ENCODE data around the gene NDUFS7.

The NDUFS7 gene

DNA sequence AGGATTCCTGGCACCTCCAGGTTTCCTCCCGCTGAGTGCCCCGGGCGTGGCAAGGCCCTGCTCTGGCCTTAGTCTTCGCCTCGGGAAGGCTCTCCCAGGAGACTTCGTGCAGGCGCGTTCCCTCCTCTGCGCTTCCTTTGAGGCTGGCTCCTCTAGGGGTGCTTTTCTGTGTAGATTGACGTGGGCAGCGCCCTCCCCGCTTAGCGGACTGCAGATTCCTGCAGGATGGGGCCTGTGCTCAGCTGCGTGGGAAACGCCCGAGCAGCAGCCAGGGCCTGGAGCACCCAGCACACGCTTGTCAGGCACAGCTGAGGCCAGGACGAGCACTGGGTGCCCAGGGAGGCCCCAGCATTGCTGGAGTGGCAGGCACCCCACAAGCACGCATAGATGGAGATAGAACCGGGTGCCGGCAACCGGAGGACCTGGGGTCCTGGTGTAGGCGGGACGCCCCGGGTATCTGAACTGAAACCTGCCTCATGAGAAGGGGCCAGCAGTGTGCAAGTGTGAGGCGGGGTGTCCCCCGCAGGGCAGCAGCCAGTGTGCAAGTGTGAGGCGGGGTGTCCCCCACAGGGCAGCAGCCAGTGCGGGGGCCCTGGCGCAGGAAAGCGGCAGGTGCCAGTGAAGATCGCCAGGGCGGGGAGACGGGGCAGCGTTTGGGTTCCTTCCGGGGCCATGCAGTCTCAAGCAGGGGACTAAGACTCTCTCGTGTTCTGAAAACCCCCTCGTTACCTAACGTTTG is 3.4 kb downstream of the NDUFS7 start:
- no peak for DNase-seq

DNA sequence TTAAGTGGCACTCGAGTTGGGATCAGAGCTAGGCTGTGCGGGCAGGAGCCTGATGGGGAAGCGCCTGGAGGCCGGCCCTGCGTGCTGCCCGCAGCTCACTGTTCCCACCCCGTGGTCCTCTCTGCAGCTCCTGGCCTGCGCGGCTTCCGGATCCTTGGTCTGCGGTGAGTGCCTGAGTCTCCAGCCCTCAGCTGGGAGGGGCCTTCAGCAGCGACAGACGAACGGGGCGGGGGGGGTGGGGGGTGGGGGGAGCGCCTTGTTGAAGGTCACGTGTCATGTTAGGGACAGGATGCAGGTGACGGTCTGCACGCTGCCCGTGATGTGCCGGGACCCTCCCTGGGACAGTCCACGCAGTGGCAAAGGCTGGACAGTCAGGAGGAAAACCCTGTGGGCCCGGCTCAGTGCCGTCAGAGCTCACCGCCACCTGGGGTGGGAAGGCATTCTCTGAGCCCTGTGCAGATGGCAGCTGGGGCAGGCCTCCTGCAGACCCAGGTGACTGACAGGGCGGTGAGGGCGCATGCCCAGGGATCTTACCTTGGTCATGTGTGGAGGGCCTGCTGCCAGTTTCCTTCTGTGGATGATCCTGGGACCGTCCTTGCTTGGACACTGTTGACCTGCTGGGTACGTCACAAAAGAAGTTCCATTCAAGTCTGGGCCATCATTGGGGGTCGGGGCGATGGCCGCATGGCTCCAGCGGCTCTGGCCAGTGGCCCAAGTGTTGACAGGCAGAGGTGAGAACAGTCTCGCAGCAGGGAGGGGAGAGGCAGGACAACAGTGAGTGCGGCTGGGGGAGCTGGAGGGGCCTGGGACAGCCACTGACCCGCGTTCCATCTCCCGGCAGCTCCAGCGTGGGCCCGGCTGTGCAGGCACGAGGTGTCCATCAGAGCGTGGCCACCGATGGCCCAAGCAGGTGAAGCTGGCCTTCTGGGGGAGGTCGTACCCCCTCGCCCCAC is 4.3 kb downstream of the NDUFS7 start:
- DNase-seq: no peak

DNA sequence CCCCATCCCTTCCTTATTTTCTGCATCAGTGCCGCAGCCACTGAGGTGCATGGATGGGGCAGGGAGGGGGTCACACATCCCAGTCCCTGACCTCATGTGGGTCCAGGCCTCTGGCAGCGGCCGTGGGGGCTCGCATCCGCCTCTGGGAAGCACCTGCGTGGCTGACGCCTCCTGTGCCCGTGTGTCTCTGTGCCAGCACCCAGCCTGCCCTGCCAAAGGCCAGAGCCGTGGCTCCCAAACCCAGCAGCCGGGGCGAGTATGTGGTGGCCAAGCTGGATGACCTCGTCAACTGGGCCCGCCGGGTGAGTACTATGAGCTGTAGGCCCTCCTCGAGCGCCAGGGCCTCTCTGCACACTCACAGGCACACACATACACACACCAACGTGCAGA is 4.9 kb downstream of the NDUFS7 start:
- no peak for DNase-seq

DNA sequence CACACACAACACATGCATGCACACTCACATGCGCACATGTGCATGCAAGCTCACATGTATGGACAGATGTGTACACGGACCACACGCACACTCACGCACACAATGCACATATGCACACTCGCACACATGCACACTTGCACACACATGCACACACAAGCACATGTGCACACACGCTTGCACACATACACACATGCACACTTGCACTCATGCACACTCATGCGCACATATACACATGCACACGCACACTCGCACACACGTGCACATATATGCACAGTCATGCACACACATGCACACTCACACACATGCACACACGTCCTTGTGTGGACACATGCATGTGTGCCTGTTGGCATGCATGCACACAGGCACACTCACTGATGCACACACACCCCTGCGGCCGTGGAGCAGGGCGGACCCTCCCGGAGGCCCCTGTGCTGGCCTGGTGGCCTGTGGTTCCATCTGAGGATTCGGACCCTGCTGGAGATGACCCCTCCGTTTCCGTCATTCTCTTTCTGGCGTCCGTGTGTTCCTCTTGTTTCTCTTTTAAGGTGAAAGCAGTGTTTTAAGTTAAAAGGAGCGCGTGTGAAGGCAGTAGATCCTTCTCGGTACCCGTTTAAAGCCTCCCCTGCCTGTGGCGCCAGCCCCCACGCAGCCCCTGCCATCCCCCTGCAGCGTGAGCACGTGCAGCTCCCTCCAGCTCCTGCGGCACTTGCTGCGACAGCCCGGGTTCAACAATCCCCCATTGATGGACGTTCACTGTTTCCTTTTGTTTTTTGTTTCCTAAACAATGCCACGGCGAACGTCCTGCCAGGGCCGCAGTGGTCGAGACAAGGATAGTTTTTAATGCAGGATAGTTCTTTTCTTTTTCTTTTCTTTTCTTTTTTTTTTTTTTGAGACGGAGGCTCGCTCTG is 5.6 kb downstream of the NDUFS7 start:
- DNase-seq: no peak

DNA sequence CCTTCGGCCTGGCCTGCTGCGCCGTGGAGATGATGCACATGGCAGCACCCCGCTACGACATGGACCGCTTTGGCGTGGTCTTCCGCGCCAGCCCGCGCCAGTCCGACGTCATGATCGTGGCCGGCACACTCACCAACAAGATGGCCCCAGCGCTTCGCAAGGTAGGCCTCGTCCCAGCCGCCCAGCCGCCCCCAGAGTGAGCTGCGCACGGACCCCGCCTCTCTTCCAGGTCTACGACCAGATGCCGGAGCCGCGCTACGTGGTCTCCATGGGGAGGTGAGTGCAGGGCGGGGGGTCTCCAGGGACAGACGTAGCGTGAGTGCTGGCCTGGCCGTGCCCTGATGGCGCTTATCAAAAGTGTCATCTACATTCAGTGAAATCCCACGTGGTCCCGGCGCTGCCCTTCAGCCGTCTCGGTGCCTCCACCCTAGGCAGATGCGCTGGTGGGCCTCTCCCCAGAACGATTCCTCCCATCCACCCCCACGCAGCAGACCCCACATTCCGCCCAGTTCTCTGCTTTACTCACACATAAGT is 7.2 kb downstream of the NDUFS7 start:
- DNase-seq: no peak

DNA sequence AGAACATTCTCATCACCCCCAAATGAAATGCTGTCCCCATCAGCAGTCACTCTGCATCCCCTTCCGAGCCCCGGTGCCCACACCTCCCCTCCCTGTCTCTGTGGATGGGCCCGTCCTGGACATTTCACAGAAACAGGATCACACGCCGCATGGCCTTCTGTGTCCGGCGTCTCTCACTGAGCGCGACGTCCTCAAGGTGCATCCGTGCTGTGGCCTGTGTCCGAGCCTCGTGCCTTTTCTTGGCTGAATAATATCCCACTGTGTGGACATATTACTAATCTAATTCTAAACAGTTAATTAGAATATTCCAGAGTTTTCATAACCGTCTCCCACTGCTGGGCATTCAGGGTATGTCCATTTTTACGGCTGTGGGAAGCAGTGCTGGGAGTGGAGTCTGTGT is 8.7 kb downstream of the NDUFS7 start:
- no peak for DNase-seq

DNA sequence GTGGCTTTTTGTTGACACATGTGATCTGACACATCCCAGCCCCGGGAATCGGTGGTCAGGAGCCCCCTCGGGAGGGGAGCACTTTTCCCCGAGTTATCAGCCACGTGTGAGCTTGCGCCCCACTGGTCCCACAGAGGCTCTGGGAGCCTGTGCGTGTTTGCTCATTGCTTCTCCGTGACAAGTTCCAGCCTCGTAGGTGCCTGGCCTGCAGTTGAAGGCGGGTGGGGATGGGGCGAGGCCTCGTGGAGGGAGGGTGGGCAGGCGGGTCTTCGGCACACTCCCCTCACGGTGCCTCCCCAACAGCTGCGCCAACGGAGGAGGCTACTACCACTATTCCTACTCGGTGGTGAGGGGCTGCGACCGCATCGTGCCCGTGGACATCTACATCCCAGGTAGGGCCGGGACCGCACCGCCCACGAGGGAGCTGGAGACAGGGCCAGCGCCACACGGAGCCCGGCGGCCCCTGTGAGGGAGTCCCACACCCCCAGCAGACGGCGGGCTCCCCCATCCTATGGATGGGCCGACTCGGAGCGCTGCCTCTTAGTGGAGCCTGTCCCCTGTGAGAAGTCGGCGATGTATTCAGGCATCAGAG is 9.3 kb downstream of the NDUFS7 start:
- no peak for DNase-seq

DNA sequence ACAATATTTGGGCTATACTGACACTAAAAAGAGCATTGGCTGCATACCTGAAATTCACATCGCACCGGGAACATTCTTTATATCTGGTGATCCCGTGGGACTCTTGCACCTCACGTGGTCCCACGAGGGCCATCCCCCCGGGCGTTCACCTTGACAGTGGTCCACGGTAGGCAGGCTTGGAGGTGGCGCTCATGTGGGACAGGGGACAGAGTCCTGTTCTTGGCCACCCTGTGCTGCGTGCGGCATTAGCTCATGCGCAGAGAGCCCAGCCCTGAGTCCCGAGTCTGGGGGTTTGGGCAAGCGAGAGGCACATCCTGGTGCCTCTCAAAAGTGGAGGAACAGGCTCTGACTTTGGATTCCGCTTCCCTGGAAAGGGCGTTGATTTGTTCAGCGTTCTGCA is 10.1 kb downstream of the NDUFS7 start:
- DNase-seq: no peak

DNA sequence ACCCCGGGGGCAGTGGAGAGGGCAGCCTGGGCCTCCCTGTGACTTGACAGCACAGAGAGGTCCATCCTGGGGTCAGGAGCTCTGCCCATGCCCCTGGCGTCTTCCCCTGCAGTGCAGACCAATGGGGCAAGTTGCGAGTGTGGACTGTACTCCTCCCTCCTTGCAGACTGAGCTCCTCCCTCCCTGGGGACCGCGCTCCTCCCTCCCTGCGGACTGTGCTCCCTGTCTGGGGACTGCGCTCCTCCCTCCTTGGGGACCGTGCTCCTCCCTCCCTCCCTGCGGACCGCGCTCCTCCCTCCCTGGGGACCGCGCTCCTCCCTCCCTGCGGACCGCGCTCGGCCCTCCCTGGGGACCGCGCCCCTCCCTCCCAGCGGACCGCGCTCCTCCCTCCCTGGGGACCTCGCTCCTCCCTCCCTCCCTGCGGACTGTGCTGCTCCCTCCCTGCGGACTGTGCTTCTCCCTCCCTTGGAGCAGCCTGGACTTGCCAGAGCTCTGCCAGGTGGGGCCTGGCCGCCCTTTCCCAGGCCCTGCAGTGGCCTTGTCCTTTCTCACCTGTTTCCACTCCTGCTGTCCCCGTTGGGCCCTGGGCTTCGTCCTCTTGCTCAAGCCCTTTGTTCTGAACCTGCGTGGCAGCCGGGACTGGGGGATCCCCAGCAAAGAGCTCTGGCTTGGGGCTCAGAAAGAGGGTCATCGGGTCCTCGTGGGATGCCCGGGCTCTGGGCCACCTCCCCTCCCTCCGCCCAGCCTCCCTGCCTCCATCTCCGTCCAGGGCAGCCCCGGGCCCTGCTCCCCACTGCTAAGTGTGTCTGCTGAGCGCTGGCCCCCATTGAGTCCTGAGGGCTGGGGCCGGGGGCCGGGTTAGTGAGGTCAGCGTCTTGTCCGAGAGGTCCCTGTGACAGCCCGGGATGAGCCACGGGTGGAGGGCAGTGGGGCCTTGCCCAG is 10.8 kb downstream of the NDUFS7 start:
- no peak for DNase-seq

DNA sequence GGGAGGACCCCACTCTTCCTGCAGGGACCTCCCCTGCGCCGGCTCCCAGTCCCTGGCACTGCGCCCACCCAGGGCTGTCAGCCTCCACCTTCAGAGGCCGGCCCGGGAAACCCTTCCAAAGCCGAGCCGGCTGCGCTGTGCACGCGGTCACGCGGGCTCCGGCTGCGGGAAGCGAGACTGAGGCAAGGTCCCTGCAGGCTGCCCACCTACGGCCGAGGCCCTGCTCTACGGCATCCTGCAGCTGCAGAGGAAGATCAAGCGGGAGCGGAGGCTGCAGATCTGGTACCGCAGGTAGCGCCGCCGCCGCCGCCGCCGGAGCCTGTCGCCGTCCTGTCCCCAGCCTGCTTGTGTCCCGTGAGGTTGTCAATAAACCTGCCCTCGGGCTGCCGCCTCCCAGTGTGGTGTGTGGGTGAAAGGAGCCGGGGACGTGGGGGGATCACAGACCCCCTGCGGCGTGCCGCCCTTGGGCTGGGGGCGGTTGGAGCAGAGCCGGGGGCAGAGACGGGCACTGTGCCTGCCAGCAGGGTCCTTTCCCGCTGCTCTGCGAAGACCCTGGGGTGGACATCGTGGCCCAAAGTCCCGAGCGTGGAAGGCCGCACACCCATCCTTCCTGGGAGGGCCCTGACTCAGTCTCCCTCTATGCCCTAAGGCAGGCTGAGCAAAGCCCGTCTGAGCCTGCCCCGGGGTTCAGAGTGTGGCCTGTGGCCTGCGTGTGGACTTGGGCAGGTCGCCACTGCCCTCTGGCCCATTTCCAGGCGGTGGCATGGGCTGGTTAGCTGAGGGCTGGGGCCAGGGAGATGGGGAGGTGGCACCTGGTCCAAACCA is 11.7 kb downstream of the NDUFS7 start:
- no peak for DNase-seq

DNA sequence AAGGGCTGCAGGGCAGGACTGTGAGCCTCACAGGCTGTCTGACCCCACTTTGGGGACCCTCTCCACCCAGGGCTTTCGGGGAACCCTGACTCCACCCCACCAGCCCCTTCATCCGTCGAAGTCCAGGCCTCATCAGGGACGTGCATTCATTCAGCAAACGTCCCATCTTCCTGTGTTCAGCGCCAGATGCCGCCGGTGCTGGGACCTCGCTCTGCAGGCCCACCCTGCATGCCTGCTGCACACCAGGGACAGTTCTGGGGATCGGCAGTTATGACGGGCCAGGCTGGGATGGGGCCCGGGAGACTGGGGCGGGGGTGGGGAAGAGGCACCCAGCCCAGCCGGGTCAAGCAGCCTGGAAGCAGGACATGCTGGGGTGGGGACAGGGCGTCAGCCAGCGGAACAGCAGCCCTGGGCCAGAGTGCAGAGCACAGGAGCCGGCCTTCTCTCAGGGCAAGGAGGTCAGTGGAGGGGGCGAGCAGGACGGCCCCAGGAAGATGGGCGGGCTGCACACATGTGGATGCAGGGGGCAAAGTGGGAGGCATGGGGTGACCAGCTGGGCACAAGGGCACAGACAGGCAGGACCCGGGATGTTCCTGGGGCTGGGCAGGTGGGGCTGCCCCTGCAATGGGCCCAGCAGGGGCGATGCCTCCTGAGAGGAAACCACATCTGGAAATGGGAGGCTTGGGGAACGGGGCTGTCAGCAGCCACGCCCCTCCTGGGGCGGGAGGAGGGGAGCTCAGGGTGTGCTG is 12.5 kb downstream of the NDUFS7 start:
- no peak for DNase-seq

DNA sequence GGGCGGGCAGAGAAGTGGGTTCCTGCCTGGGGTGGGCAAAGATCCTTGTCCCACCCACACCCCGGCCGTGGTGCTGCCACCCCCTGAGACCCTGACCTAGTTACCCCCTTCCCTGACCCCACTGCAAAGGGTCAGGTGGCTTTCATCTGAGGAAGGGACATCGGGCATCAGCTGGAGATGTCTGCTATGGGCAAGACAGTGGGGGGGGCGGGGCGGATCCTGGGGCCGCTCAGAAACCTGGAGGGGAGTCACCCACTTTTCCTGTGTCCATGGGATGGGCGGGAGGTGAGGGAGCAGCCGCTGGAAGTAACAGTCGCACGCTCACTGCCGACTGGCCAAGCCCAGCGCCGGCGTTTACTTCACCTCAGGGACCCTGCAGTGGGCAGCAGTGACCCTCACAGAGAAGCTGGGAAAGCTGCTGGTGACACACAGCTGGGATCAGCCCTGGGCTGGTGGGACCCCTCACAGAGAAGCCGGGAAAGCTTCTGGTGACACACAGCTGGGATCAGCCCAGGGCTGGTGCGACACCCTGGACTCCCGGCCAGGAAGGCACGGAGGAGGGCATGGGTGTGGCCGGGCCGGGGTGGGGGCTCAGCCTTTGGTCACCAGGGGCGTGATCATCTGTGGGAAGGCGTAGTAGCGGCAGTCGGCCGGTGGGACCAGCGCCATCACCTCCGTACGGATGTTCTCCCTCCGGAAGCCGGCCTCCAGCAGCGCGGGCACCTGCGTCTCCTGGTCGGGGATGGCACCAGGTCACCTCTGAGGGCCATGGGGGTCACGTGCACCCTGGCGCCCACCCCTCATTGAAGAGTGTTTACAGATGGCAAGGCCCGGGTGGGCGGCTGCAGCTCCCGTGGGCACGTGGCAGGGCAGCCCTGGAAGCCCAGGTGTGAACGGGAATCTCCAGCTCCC is 13.3 kb downstream of the NDUFS7 start:
- no peak for DNase-seq

DNA sequence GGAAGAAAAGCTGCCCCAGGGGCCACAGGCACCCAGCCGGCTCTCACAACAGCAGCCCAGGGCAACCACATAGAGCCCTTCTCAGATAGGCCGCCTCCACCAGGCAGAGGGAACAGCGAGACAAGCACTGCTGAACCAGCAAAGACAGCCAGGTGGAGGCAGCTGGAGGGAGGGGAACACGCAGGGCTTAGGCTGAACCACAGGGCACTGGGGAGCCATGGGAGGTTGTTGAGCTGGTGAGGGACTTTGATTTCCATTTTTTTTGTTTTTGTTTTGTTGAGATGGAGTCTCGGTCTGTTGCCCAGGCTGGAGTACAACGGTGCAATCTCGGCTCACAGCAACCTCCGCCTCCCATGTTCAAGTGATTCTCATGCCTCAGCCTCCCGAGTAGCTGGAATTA is 14.1 kb downstream of the NDUFS7 start:
- DNase-seq: no peak

DNA sequence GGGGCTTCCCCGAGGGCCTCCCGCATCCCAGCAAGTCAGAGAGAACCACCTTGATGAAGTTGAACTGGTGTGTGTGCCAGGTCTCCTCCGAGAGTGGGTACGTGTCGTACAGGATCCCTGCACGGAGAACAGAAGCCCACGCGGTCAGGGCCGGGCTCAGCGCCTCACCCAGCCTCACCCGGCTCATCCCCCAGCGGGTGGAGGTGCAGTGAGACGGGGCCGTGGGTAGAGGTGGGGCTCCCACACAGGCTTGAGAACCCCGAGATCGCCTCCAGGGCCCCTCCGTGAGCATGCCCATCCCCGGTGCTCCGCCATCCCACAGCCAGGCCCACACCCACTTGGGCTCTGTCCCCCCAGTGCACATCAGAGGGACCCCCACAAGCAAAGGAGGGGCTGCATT is 15.4 kb downstream of the NDUFS7 start:
- DNase-seq: no peak

DNA sequence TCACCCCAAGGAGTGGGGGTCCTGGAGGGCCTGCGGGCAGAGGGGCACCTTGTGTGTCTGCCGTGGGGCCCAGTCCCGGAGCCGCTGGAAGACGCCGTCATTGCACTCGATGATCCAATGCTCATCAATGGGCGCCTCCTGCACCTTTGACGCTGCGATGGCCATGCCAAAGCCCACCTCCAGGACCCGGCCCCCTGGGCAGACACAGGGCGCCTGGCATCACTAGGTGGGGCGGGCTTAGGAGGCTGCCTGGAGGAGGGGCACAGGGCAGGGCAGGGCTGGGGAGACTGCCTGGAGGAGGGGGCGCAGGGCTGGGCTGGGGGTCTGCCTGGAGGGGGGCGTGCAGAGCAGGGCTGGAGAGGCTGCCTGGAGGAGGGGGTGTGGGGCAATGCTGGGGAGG is 16.0 kb downstream of the NDUFS7 start:
- DNase-seq: no peak

DNA sequence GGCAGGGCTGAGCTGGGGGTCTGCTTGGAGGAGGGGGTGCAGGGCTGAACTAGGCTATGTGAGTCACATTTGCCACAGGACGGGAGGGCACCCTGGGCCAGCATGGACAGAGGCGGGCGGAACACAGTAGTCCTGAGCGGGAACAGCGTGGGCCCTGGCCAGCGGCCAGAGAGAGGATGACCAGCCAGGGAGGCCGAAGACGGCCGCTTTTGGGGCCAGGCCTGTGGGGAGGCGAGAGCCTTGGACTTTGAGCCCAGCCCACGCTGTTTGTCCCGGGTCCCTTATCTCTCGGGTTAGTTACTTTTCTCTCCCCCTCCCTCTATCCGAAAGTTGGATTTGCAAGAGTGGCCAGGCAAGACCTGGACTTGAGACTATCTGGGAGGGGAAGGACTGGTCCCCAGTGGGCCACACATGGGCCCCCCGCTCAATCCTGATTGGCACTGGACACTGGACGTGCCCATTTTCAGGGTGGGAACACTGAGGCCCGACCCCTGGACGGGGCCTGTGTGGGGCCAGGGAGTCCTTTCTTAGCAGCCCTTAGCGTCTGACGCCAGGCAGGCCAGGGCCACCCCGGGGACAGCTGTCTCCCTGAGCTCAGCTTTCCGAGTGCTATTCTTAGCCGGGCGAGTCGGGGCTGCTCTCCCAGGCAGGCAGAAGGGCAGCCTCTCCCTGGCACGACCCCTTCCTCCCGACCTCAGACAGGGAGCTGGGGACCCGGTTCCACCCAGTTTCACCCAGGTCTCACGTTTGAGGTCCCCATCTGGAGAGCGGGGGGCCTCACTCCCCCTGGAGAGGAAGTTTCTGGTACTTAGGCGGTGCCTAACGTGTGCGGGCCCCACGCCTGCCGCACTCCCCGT is 16.8 kb downstream of the NDUFS7 start:
- no peak for DNase-seq
